HepG2 (cell line): ENCODE measurements around the gene CHKA. TPM values are rescaled to one million over a fixed set of nuclear protein-coding genes. Genes with fewer than 3 reads are reported as not detected.

ENCODE experiments used
- ARNT2 ChIP-seq: sonication (generic); formaldehyde crosslinking; IDR thresholded peaks from 2 replicates; pipeline ENCODE4 v1.8.0; 2022; ENCODE audit warnings: mild to moderate bottlenecking, low read depth, missing genetic modification reagents, moderate library complexity
- BHLHE40 ChIP-seq: IDR thresholded peaks from 2 replicates; pipeline ENCODE4 v1.6.1; 2011; ENCODE audit warnings: low read length, improper control_type of control experiment
- BORCS8-MEF2B ChIP-seq: sonication (generic); formaldehyde crosslinking; IDR thresholded peaks from 2 replicates; pipeline ENCODE4 v1.8.0; 2022; ENCODE audit warnings: mild to moderate bottlenecking, missing genetic modification reagents
- CCDC6 ChIP-seq: sonication (generic); formaldehyde crosslinking; IDR thresholded peaks from 2 replicates; pipeline ENCODE4 v1.8.1; 2022; ENCODE audit warnings: mild to moderate bottlenecking, missing genetic modification reagents, moderate library complexity
- CREM ChIP-seq, 2 experiments: sonication (generic) in 1 of 2; formaldehyde crosslinking in 1 of 2; IDR thresholded peaks; 2 replicates each; pipeline versions ENCODE4 v1.4.0 to v1.6.1; 2016 to 2020; ENCODE audit warnings: antibody characterized with exemption in 1 of 2, mild to moderate bottlenecking in 1 of 2, missing genetic modification reagents in 1 of 2
- CTCF ChIP-seq: sonication (generic); formaldehyde crosslinking; IDR thresholded peaks from 2 replicates; pipeline ENCODE4 v1.5.0; 2020; ENCODE audit warnings: mild to moderate bottlenecking, missing genetic modification reagents, moderate library complexity
- ERF ChIP-seq: IDR thresholded peaks from 2 replicates; pipeline ENCODE4 v1.6.1; 2018; ENCODE audit warnings: missing biosample characterization, missing genetic modification reagents
- NR2C2 ChIP-seq: sonication (generic); formaldehyde crosslinking; IDR thresholded peaks from 2 replicates; pipeline ENCODE4 v1.4.0; 2020; ENCODE audit warnings: missing genetic modification reagents, mild to moderate bottlenecking, moderate library complexity, borderline replicate concordance
- SALL1 ChIP-seq: sonication (generic); formaldehyde crosslinking; IDR thresholded peaks from 2 replicates; pipeline ENCODE4 v1.8.0; 2022; ENCODE audit warnings: mild to moderate bottlenecking, missing genetic modification reagents
- SALL2 ChIP-seq: sonication (generic); formaldehyde crosslinking; IDR thresholded peaks from 2 replicates; pipeline ENCODE4 v1.8.1; 2023; ENCODE audit warnings: mild to moderate bottlenecking, missing genetic modification reagents, inconsistent platforms
- SIN3B ChIP-seq: fragments of 150-350 bp; IDR thresholded peaks from 2 replicates; pipeline ENCODE4 v1.6.1; 2014; ENCODE audit warnings: low read length
- TOE1 ChIP-seq: sonication (generic); formaldehyde crosslinking; IDR thresholded peaks from 2 replicates; pipeline ENCODE4 v1.4.0; 2020; ENCODE audit warnings: mild to moderate bottlenecking, missing genetic modification reagents
- WIZ ChIP-seq: sonication (generic); formaldehyde crosslinking; IDR thresholded peaks from 2 replicates; pipeline ENCODE4 v1.5.1; 2020; ENCODE audit warnings: mild to moderate bottlenecking, missing genetic modification reagents
- ZMAT3 ChIP-seq: sonication (generic); formaldehyde crosslinking; conservative IDR thresholded peaks from 2 replicates; pipeline ENCODE4 v1.7.0; 2021; ENCODE audit warnings: missing genetic modification reagents
- ZNF326 ChIP-seq: sonication (generic); formaldehyde crosslinking; IDR thresholded peaks from 2 replicates; pipeline ENCODE4 v1.4.0; 2020; ENCODE audit warnings: missing genetic modification reagents, borderline replicate concordance
- ZNF776 ChIP-seq: sonication (generic); formaldehyde crosslinking; IDR thresholded peaks from 2 replicates; pipeline ENCODE4 v1.4.0; 2020; ENCODE audit warnings: mild to moderate bottlenecking, missing genetic modification reagents
- ZSCAN21 ChIP-seq: sonication (generic); formaldehyde crosslinking; IDR thresholded peaks from 2 replicates; pipeline ENCODE4 v1.8.0; 2022; ENCODE audit warnings: mild to moderate bottlenecking, missing genetic modification reagents, moderate library complexity, borderline replicate concordance
- polyA plus RNA-seq, 8 experiments: library from polyadenylated mRNA; depleted of rRNA in 3 of 8; stranded (reverse) in 7 of 8; unstranded in 1 of 8; fragments of >200 nt; fragmentation: Illumina TruSeq in 4 of 8; extraction: Trizol in 4 of 8; gene quantifications; 2 replicates each; pipeline versions ENCODE4 v1.2.1 to v1.2.3, GENCODE V29; 2011 to 2016; ENCODE audit warnings: low read depth in 4 of 8, missing spikeins in 1 of 8, mixed read lengths in 1 of 8; ENCODE audit not compliant: insufficient read depth in 1 of 8
- total RNA-seq, 5 experiments: library from RNA; depleted of rRNA; stranded (reverse); fragments of >200 nt; fragmentation: Illumina TruSeq; extraction: Trizol; gene quantifications; 2 replicates each; pipeline ENCODE4 v1.2.3, GENCODE V29; 2016; ENCODE audit warnings: low read depth in 1 of 5
- TF ChIP-seq, protein P1 (sequence below), 2 experiments: sonication (generic) in 1 of 2; formaldehyde crosslinking in 1 of 2; IDR thresholded peaks; 2 replicates each; pipeline versions ENCODE4 v1.4.0 to v1.6.1; 2016 to 2020; ENCODE audit warnings: borderline replicate concordance in 1 of 2, low read depth in 1 of 2, mild to moderate bottlenecking in 1 of 2, missing genetic modification reagents in 1 of 2
- TF ChIP-seq, protein P2 (sequence below): sonication (generic); formaldehyde crosslinking; IDR thresholded peaks from 2 replicates; pipeline ENCODE4 v1.8.1; 2023; ENCODE audit warnings: mild to moderate bottlenecking, missing genetic modification reagents, borderline replicate concordance
- TF ChIP-seq, protein P3 (sequence below): sonication (generic); formaldehyde crosslinking; IDR thresholded peaks from 2 replicates; pipeline ENCODE4 v1.4.0; 2020; ENCODE audit warnings: mild to moderate bottlenecking, missing genetic modification reagents

The CHKA gene
- total and polyA plus RNA-seq, 2 of the 13 experiments (the other 11 are each of a cell fraction or from before 2014, with no cell fraction given): 71.6 to 92.7 TPM

- TF ChIP-seq WIZ (CRISPR knock-in tag): no peak
- peak; percentile 43; the same call in 1 of the 2 replicates for TF ChIP-seq ERF (CRISPR knock-in tag)
- no peak for TF ChIP-seq TOE1 (CRISPR knock-in tag)
- TF ChIP-seq CCDC6 (CRISPR knock-in tag): peak; percentile 68; the same call in 1 of the 2 replicates
- TF ChIP-seq, protein P1, sequence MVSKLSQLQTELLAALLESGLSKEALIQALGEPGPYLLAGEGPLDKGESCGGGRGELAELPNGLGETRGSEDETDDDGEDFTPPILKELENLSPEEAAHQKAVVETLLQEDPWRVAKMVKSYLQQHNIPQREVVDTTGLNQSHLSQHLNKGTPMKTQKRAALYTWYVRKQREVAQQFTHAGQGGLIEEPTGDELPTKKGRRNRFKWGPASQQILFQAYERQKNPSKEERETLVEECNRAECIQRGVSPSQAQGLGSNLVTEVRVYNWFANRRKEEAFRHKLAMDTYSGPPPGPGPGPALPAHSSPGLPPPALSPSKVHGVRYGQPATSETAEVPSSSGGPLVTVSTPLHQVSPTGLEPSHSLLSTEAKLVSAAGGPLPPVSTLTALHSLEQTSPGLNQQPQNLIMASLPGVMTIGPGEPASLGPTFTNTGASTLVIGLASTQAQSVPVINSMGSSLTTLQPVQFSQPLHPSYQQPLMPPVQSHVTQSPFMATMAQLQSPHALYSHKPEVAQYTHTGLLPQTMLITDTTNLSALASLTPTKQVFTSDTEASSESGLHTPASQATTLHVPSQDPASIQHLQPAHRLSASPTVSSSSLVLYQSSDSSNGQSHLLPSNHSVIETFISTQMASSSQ (IDR thresholded peaks at IDR 0.05; ENCODE audit: low read depth): no peak
- TF ChIP-seq, protein P1 (CRISPR knock-in tag; IDR thresholded peaks at IDR 0.05; ENCODE audit: borderline replicate concordance): peak; percentile 32; the same call in 1 of the 2 replicates
- TF ChIP-seq SALL2 (CRISPR knock-in tag): peak; percentile 76
- TF ChIP-seq BHLHE40: peak; percentile 44; the same call in 1 of the 2 replicates
- TF ChIP-seq CTCF (CRISPR knock-in tag): peak; percentile 26; the same call in 1 of the 2 replicates
- TF ChIP-seq, protein P2, sequence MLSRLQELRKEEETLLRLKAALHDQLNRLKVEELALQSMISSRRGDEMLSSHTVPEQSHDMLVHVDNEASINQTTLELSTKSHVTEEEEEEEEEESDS (CRISPR knock-in tag): 0 out of 2 replicates have a peak, but pooled peaks have one; percentile 30
- no peak for TF ChIP-seq ZNF326 (CRISPR knock-in tag)
- TF ChIP-seq, protein P3, sequence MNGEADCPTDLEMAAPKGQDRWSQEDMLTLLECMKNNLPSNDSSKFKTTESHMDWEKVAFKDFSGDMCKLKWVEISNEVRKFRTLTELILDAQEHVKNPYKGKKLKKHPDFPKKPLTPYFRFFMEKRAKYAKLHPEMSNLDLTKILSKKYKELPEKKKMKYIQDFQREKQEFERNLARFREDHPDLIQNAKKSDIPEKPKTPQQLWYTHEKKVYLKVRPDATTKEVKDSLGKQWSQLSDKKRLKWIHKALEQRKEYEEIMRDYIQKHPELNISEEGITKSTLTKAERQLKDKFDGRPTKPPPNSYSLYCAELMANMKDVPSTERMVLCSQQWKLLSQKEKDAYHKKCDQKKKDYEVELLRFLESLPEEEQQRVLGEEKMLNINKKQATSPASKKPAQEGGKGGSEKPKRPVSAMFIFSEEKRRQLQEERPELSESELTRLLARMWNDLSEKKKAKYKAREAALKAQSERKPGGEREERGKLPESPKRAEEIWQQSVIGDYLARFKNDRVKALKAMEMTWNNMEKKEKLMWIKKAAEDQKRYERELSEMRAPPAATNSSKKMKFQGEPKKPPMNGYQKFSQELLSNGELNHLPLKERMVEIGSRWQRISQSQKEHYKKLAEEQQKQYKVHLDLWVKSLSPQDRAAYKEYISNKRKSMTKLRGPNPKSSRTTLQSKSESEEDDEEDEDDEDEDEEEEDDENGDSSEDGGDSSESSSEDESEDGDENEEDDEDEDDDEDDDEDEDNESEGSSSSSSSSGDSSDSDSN: no peak; the same call in 1 of the 2 replicates
- TF ChIP-seq CREM (IDR thresholded peaks at IDR 0.05): 0 out of 2 replicates have a peak, but pooled peaks have one; percentile 7
- no peak for TF ChIP-seq CREM (CRISPR knock-in tag; IDR thresholded peaks at IDR 0.05)
- TF ChIP-seq SIN3B: no peak
- peak; percentile 59 for TF ChIP-seq NR2C2 (CRISPR knock-in tag)
- peak; percentile 47 for TF ChIP-seq ZMAT3
- TF ChIP-seq ARNT2 (CRISPR knock-in tag): peak; percentile 61
- TF ChIP-seq ZSCAN21 (CRISPR knock-in tag): peak; percentile 46; the same call in 1 of the 2 replicates
- peak; percentile 43; the same call in 1 of the 2 replicates for TF ChIP-seq ZNF776 (CRISPR knock-in tag)
- peak; percentile 35; the same call in 1 of the 2 replicates for TF ChIP-seq BORCS8-MEF2B (CRISPR knock-in tag)
- TF ChIP-seq SALL1 (CRISPR knock-in tag): no peak
Observed at GRCh38 chr11:68121067-68121899, at the start of gene CHKA (continued).
